Sigmoid colon (tissue), 7 donors: ENCODE data around the gene PEX14. TPM values are rescaled to one million over a fixed set of nuclear protein-coding genes. Genes with fewer than 3 reads are reported as not detected.

ENCODE experiments used
- DNase-seq: peaks from one replicate; pipeline ENCODE4 v3.0.0-alpha.2; 2019
- H3K27ac ChIP-seq, 4 donors: fragments of 200-600 bp; sonication (generic); one replicate each; pipeline ENCODE4 v1.5.1; 2016 to 2019; ENCODE audit warnings: mild to moderate bottlenecking in 1 of 4
- H3K27me3 ChIP-seq, 3 donors: fragments of 200-600 bp; sonication (generic); one replicate each; pipeline ENCODE4 v1.5.1; 2019; ENCODE audit warnings: mild to moderate bottlenecking in 1 of 3
- H3K36me3 ChIP-seq, 4 donors: fragments of 200-600 bp; sonication (generic); one replicate each; pipeline ENCODE4 v1.5.1; 2016 to 2019
- H3K4me1 ChIP-seq, 4 donors: fragments of 200-600 bp; sonication (generic); one replicate each; pipeline ENCODE4 v1.5.1; 2017 to 2019
- H3K4me3 ChIP-seq, 4 donors: fragments of 200-600 bp; sonication (generic); one replicate each; pipeline ENCODE4 v1.5.1; 2017 to 2019; ENCODE audit warnings: mild to moderate bottlenecking in 2 of 4, moderate library complexity in 1 of 4
- H3K9me3 ChIP-seq, 4 donors: fragments of 200-600 bp in 3 of 4; sonication (generic) in 3 of 4; one replicate each; pipeline versions ENCODE4 v1.5.1 to v1.6.1; 2013 to 2019
- CTCF ChIP-seq, 4 experiments: fragments of 450-650 bp in 3 of 4; fragments of 200-600 bp in 1 of 4; IDR thresholded peaks; one replicate each; pipeline ENCODE4 v1.5.1; 2016 to 2019; ENCODE audit warnings: antibody characterized with exemption in 4 of 4, mild to moderate bottlenecking in 3 of 4, moderate library complexity in 2 of 4
- EP300 ChIP-seq, 4 donors: sonication (generic); formaldehyde crosslinking; IDR thresholded peaks; one replicate each; pipeline ENCODE4 v1.6.1; 2017; ENCODE audit warnings: antibody characterized with exemption in 4 of 4
- POLR2A ChIP-seq, 2 donors: fragments of 450-650 bp; IDR thresholded peaks; one replicate each; pipeline ENCODE4 v1.6.1; 2016; ENCODE audit warnings: antibody characterized with exemption in 2 of 2, mild to moderate bottlenecking in 2 of 2, moderate library complexity in 2 of 2
- POLR2AphosphoS5 ChIP-seq, 4 donors: sonication (generic); formaldehyde crosslinking; IDR thresholded peaks; one replicate each; pipeline ENCODE4 v1.6.1; 2017; ENCODE audit warnings: antibody characterized with exemption in 4 of 4
- WGBS, 2 donors: extraction: QIAGEN DNeasy Blood & Tissue Kit; methylation state at CpG; one replicate each; pipeline ENCODE4 v1.1.7; 2013; 5-methylcytosine and 5-hydroxymethylcytosine counted together
- intact Hi-C: fragments of 100-400 bp; cut with DNase I; formaldehyde crosslinking; loops from one replicate; pipeline ENCODE4 v1.15.1; 2023
- polyA plus RNA-seq, 3 donors: library from polyadenylated mRNA; stranded (reverse); fragments of 200-250 nt; gene quantifications; one replicate each; pipeline ENCODE4 v1.2.3, GENCODE V29; 2013
- total RNA-seq, 4 donors: library from RNA; depleted of rRNA; stranded (reverse); fragments of >200 nt; gene quantifications; one replicate each; pipeline ENCODE4 v1.1.0, GENCODE V29; 2016
- donor health status: healthy with polysubstance abuse.
- donor health status: Bipolar disorder and iron deficiency.
- donor health status: healthy.

The PEX14 gene
- total and polyA plus RNA-seq, 7 donors: 8.3 to 23.3 (median 14.4) TPM

- peaks cover 0 to 4% (median 0%) of the 10 kb centered on the region in 3 donors for H3K27me3 ChIP-seq
- H3K9me3 ChIP-seq: no peaks in the 10 kb centered on the region
- H3K4me3 ChIP-seq: no peak overlapping the region
- H3K27ac ChIP-seq: peak overlapping the region in 3 of 4 donors; percentile 77 to 88 (median 85)
- H3K36me3 ChIP-seq: peaks cover 20 to 65% (median 37%) of the 10 kb centered on the region in 4 donors
- peaks cover 0 to 62% (median 51%) of the 10 kb centered on the region in 4 donors for H3K4me1 ChIP-seq
- 92 to 94% methylated on average over 24 of the region's 24 CpGs for WGBS, 2 donors
- TF ChIP-seq EP300 (IDR thresholded peaks at IDR 0.05) (no peak), POLR2AphosphoS5 (IDR thresholded peaks at IDR 0.05) (no peak), CTCF (IDR thresholded peaks at IDR 0.05) (no peak), POLR2A (IDR thresholded peaks at IDR 0.05) (no peak)
- intact Hi-C loops: loop anchor here (2.0 to 5.0 kb wide), 2 partner anchors 47 to 150 kb away; no protein-coding TSS in a partner anchor
- no peak for DNase-seq
Measured at GRCh38 chr1:10641976-10642375, 167.2 kb downstream of the PEX14 start.

- H3K27ac ChIP-seq: peak overlapping the region in 3 of 4 donors; percentile 77 to 88 (median 85)
- WGBS, 2 donors: 90 to 94% methylated on average over 31 of the region's 31 CpGs
- H3K4me1 ChIP-seq: peaks cover 0 to 62% (median 49%) of the 10 kb centered on the region in 4 donors
- no peak for TF ChIP-seq EP300 (IDR thresholded peaks at IDR 0.05)
- peak in 2 of 4 donors; percentile 21 to 27 for TF ChIP-seq POLR2AphosphoS5 (IDR thresholded peaks at IDR 0.05)
- intact Hi-C loops: loop anchor here (5.0 kb wide), 1 partner anchor 150 kb away; no protein-coding TSS in a partner anchor
- H3K36me3 ChIP-seq: peaks cover 20 to 71% (median 42%) of the 10 kb centered on the region in 4 donors
- peaks cover 0 to 4% (median 0%) of the 10 kb centered on the region in 3 donors for H3K27me3 ChIP-seq
- DNase-seq: no peak
- H3K9me3 ChIP-seq: no peaks in the 10 kb centered on the region
- H3K4me3 ChIP-seq: no peak overlapping the region
Measured at GRCh38 chr1:10642403-10643080, 167.8 kb downstream of the PEX14 start.

GRCh38 chr1:10643607-10644306 is 169.0 kb downstream of the PEX14 start:
- peak overlapping the region in 3 of 4 donors; percentile 77 to 88 (median 85) for H3K27ac ChIP-seq
- intact Hi-C loops: loop anchor here (5.0 kb wide), 1 partner anchor 149 kb away; no protein-coding TSS in a partner anchor
- no peak for DNase-seq
- peaks cover 0 to 4% (median 0%) of the 10 kb centered on the region in 3 donors for H3K27me3 ChIP-seq
- peaks cover 0 to 62% (median 44%) of the 10 kb centered on the region in 4 donors for H3K4me1 ChIP-seq
- H3K9me3 ChIP-seq: no peaks in the 10 kb centered on the region
- TF ChIP-seq EP300 (IDR thresholded peaks at IDR 0.05) (no peak), POLR2AphosphoS5 (IDR thresholded peaks at IDR 0.05) (no peak), CTCF (IDR thresholded peaks at IDR 0.05) (no peak), POLR2A (IDR thresholded peaks at IDR 0.05) (no peak)
- H3K36me3 ChIP-seq: peaks cover 20 to 78% (median 48%) of the 10 kb centered on the region in 4 donors
- no peak overlapping the region for H3K4me3 ChIP-seq
- WGBS, 2 donors: 88 to 91% methylated on average over 17 of the region's 17 CpGs

- no peak overlapping the region for H3K4me3 ChIP-seq
- H3K27ac ChIP-seq: peak overlapping the region in 3 of 4 donors; percentile 77 to 88 (median 85)
- peaks cover 0 to 70% (median 50%) of the 10 kb centered on the region in 4 donors for H3K4me1 ChIP-seq
- WGBS, 2 donors: 87 to 93% methylated on average over 32 of the region's 32 CpGs
- H3K9me3 ChIP-seq: no peaks in the 10 kb centered on the region
- H3K27me3 ChIP-seq: peaks cover 0 to under 1% (median 0%) of the 10 kb centered on the region in 3 donors
- TF ChIP-seq EP300 (IDR thresholded peaks at IDR 0.05) (no peak), POLR2A (IDR thresholded peaks at IDR 0.05) (no peak), POLR2AphosphoS5 (IDR thresholded peaks at IDR 0.05) (no peak), CTCF (IDR thresholded peaks at IDR 0.05) (no peak)
- H3K36me3 ChIP-seq: peaks cover 17 to 78% (median 48%) of the 10 kb centered on the region in 4 donors
- intact Hi-C loops: loop anchor here (5.0 kb wide), 1 partner anchor 148 kb away; no protein-coding TSS in a partner anchor
- DNase-seq: no peak
Measured at GRCh38 chr1:10644307-10645128, 169.8 kb downstream of the PEX14 start.
